Epithelial cell of alveolus of lung (primary cell): ENCODE results near the gene PUM1. TPM values are rescaled to one million over a fixed set of nuclear protein-coding genes. Genes with fewer than 3 reads are reported as not detected.

Source experiments
- total RNA-seq: library from RNA; depleted of rRNA; stranded (reverse); fragments of >200 nt; gene quantifications from 2 replicates; pipeline ENCODE4 v1.2.1, GENCODE V29; 2015

PUM1 gene
- 65.8 and 70.6 TPM in 2 replicates for total RNA-seq

GRCh38 chr1:31065310-31066217 lies at the start of gene PUM1:
Gene PUM1, minus strand, starts transcription at chr1:31065717. Its CDS starts 6,151 bp downstream, at chr1:31059566.

GRCh38 chr1:30908696-30909364 lies 156.7 kb downstream of the PUM1 start, which contains the start of gene SDC3:
Gene SDC3, minus strand, starts transcription at chr1:30908758. Its CDS starts 172 bp downstream, at chr1:30908586.

Other genes starting within 250 kb of the PUM1 start
- 35.6 and 52.2 TPM in 2 replicates for gene SDC3, start 157.0 kb downstream of the PUM1 start, total RNA-seq
- gene NKAIN1, start 174.2 kb upstream of the PUM1 start, total RNA-seq, result 0.26 TPM in 1 of 2 replicates, not detected in the other
- 58.4 and 74.6 TPM in 2 replicates for gene SNRNP40, start 231.1 kb upstream of the PUM1 start, total RNA-seq
- 30.7 and 44.0 TPM in 2 replicates for gene ZCCHC17, start 231.3 kb upstream of the PUM1 start, total RNA-seq